Measurements from ENCODE around the gene LRMDA. TPM values are rescaled to one million over a fixed set of nuclear protein-coding genes. Genes with fewer than 3 reads are reported as not detected.

LRMDA gene
- total RNA-seq, 6 donors from 2014 or later: 12.8 to 185 (median 18.1) TPM

- H3K27ac ChIP-seq: no peak overlapping the region
- 76 to 80% methylated on average over 4 of the region's 4 CpGs for WGBS, 2 donors
- DNase-seq (no peak), ATAC-seq (ENCODE audit: low FRiP score in 2 of 2) (peak in 1 of 2 donors; percentile 64)
- no peak for TF ChIP-seq POLR2A (IDR thresholded peaks at IDR 0.05)
- TF ChIP-seq EP300 (IDR thresholded peaks at IDR 0.05): no peak
- TF ChIP-seq, protein P1, sequence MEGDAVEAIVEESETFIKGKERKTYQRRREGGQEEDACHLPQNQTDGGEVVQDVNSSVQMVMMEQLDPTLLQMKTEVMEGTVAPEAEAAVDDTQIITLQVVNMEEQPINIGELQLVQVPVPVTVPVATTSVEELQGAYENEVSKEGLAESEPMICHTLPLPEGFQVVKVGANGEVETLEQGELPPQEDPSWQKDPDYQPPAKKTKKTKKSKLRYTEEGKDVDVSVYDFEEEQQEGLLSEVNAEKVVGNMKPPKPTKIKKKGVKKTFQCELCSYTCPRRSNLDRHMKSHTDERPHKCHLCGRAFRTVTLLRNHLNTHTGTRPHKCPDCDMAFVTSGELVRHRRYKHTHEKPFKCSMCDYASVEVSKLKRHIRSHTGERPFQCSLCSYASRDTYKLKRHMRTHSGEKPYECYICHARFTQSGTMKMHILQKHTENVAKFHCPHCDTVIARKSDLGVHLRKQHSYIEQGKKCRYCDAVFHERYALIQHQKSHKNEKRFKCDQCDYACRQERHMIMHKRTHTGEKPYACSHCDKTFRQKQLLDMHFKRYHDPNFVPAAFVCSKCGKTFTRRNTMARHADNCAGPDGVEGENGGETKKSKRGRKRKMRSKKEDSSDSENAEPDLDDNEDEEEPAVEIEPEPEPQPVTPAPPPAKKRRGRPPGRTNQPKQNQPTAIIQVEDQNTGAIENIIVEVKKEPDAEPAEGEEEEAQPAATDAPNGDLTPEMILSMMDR (IDR thresholded peaks at IDR 0.05): no peak
- TF ChIP-seq POLR2AphosphoS5 (IDR thresholded peaks at IDR 0.05): no peak
- no peaks in the 10 kb centered on the region for H3K9me3 ChIP-seq
- no peak overlapping the region for H3K4me3 ChIP-seq
- no peaks in the 10 kb centered on the region for H3K27me3 ChIP-seq
- no peaks in the 10 kb centered on the region for H3K4me1 ChIP-seq
- H3K36me3 ChIP-seq: no peaks in the 10 kb centered on the region
These were observed 265.1 kb downstream of the LRMDA start for GRCh38 chr10:75696536-75696935.

DNA sequence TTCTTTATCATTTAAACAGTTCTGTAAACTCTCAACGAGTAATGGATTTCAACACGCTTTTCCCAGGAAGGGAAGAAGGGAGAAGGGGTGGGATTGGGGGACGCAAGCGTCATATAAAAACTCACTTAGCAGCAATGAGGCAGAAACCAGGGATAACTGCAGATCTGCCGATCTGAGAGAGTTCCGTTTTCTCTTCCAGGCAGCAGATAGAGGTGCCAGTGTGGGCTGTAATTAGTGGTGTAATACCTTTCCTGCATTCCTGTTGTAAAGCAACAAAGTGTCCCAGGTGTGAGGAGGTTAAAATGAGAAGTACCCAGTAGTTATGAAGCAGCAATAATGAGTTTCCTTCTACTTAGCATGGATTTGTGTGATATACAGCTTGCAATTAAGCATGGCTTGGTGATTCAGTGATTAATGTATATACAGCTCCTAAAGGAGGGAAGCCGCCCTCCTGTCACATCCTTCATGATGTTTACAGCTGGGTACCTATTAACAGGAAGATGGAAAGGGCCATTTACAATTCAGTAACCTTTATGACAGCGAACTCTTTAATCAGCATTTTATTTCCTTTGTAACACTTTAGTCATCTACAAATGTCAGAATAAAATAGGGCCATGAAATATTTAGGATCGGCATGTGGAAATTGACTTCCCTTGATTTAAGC is 271.9 kb downstream of the LRMDA start:
- no peak overlapping the region for H3K27ac ChIP-seq
- WGBS, 2 donors: 85 to 86% methylated on average over 9 of the region's 9 CpGs
- no peak for TF ChIP-seq POLR2AphosphoS5 (IDR thresholded peaks at IDR 0.05)
- TF ChIP-seq, protein P1 (IDR thresholded peaks at IDR 0.05): no peak
- TF ChIP-seq POLR2A (IDR thresholded peaks at IDR 0.05): no peak
- no peak for TF ChIP-seq EP300 (IDR thresholded peaks at IDR 0.05)
- H3K9me3 ChIP-seq: no peaks in the 10 kb centered on the region
- ATAC-seq (ENCODE audit: low FRiP score in 2 of 2) (no peak), DNase-seq (no peak)
- H3K36me3 ChIP-seq: no peaks in the 10 kb centered on the region
- H3K27me3 ChIP-seq: no peaks in the 10 kb centered on the region
- H3K4me3 ChIP-seq: no peak overlapping the region
- H3K4me1 ChIP-seq: no peaks in the 10 kb centered on the region

DNA sequence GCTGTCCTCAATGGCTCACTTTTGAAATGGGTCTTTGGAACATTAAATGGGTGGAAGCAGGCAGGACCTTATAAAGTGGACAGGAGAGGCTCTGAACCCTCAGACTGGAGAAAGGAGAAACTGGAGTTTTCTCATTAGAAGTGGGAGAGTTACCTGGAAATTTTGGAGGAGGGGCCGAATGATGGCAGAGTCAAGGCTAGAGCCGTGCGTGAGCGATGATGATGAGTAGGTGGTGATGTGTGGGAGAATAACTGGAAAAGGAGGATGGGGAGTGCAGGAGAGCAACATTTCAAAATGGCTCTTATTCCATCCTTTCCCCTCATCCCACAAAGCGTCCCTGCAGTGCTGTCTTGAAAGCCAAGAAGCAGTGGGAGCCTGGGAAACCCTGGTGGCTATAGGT is 274.0 kb downstream of the LRMDA start:
- Histone ChIP-seq H3K36me3 (no peaks in the 10 kb centered on the region), H3K9me3 (no peaks in the 10 kb centered on the region), H3K27ac (no peak overlapping the region), H3K4me3 (no peak overlapping the region), H3K27me3 (no peaks in the 10 kb centered on the region), H3K4me1 (no peaks in the 10 kb centered on the region)
- no peak for ATAC-seq (ENCODE audit: low FRiP score in 2 of 2)
- DNase-seq: no peak
- 94 to 97% methylated on average over 5 of the region's 5 CpGs for WGBS, 2 donors
- TF ChIP-seq EP300 (IDR thresholded peaks at IDR 0.05): no peak

DNA sequence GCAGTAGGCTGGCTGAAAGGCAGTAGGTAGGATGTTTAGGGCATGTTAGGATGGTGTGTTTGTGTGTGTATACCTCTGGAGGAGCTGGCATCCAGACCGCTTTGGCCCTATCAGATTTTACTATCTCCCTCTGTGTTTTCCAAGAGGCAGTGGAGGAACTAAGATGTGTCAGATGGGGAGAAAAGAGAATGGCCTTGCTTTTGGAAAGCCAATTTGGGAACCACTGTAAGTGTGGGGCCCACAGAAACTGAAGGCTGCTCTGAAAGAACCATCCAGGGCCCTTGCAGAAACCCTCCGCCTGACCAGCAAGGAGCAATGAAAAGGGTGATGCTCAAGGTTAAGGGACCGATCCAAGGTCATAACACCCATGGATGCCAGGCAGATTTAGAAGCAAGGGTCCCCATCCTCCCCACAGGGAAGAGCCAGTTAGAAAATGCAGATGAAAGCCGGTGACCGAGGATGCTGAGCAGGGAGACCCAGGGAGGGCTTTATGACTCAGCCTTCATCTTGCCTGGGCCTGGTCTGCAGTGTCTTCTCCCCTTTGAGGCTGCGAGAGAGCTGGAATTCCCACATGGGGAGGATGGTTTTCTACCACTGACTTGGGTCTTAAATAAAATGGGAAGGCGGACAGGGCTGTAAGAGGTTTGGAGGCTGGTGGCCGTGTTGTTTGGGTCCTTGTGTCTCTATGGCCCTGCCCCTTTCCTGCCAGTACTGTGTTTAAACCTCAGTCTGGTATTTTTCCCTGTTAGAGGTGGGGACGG is 275.8 kb downstream of the LRMDA start:
- WGBS, 2 donors: 84 to 87% methylated on average over 8 to 9 of the region's 9 CpGs
- Histone ChIP-seq H3K36me3 (no peaks in the 10 kb centered on the region), H3K9me3 (no peaks in the 10 kb centered on the region), H3K27ac (no peak overlapping the region), H3K27me3 (no peaks in the 10 kb centered on the region), H3K4me1 (no peaks in the 10 kb centered on the region), H3K4me3 (no peak overlapping the region)
- ATAC-seq (ENCODE audit: low FRiP score in 2 of 2) (peak in 1 of 2 donors; percentile 19), DNase-seq (no peak)
- TF ChIP-seq POLR2AphosphoS5 (IDR thresholded peaks at IDR 0.05) (no peak), POLR2A (IDR thresholded peaks at IDR 0.05) (no peak), EP300 (IDR thresholded peaks at IDR 0.05) (no peak)
- TF ChIP-seq, protein P1 (IDR thresholded peaks at IDR 0.05): no peak

DNA sequence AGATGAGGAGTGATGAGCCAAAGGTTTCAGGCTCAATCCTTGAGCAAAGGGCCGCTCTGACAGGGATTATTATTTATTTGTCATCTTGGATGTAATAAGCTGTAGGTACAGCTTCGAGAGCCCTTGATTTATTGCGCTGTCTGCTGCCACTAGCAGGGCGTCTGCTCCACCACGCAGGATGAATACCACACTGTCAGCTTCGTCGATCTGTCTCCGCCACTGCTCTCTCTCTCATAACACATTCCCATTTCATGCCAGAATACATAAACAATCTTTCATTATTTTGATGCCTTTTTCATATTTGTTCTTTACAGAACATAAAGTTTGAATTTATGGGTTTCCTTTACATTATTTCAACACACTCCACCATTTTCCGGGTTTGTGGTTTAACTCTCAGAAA is 276.6 kb downstream of the LRMDA start:
- WGBS, 2 donors: 63 to 72% methylated on average over 9 of the region's 9 CpGs
- DNase-seq: no peak
- no peaks in the 10 kb centered on the region for H3K9me3 ChIP-seq
- H3K27me3 ChIP-seq: no peaks in the 10 kb centered on the region
- no peaks in the 10 kb centered on the region for H3K36me3 ChIP-seq
- ATAC-seq (ENCODE audit: low FRiP score in 2 of 2): no peak
- H3K4me3 ChIP-seq: no peak overlapping the region
- TF ChIP-seq, protein P1 (IDR thresholded peaks at IDR 0.05): no peak
- TF ChIP-seq POLR2AphosphoS5 (IDR thresholded peaks at IDR 0.05) (no peak), EP300 (IDR thresholded peaks at IDR 0.05) (no peak), POLR2A (IDR thresholded peaks at IDR 0.05) (no peak)
- no peaks in the 10 kb centered on the region for H3K4me1 ChIP-seq
- no peak overlapping the region for H3K27ac ChIP-seq
